H1 (cell line): ENCODE data around the gene AVPR2. TPM values are rescaled to one million over a fixed set of nuclear protein-coding genes. Genes with fewer than 3 reads are reported as not detected.

Experiments used
- CTCF ChIA-PET: fragments of 300-600 bp; sonication (Branson Sonifier 250); formaldehyde crosslinking; loops from one replicate; lab custom pipeline; 2021; ENCODE audit not compliant: partially characterized antibody; lab: Charles Lee
- POLR2A ChIA-PET: fragments of 300-600 bp; sonication (Branson Sonifier 250); formaldehyde crosslinking; loops from one replicate; lab custom pipeline; 2021; ENCODE audit warnings: inconsistent platforms; ENCODE audit not compliant: partially characterized antibody; lab: Charles Lee
- DNase-seq, 2 experiments: peaks; one replicate each; pipeline versions ENCODE4 v3.0.0 to v3.0.0-alpha.2; 2010 to 2022; ENCODE audit warnings: low spot score in 2 of 2, low read depth in 1 of 2, mixed read lengths in 1 of 2
- FAIRE-seq: peaks from 2 replicates; lab custom pipeline; 2011; peaks lifted over from hg19 to GRCh38; lab: Jason Lieb, UNC
- H2AFZ ChIP-seq: 2 replicates; pipeline ENCODE4 v1.8.1; 2012; ENCODE audit warnings: low read length, inconsistent platforms
- H2AK5ac ChIP-seq: 2 replicates; pipeline ENCODE4 v1.6.1; 2013; ENCODE audit warnings: low read depth, low read length
- H2BK120ac ChIP-seq: replicated peaks from 2 replicates; pipeline ENCODE3; 2013; ENCODE audit warnings: low read depth, low read length, inconsistent platforms
- H2BK12ac ChIP-seq: 2 replicates; pipeline ENCODE4 v1.6.1; 2013; ENCODE audit warnings: low read depth, low read length
- H2BK15ac ChIP-seq: 2 replicates; pipeline ENCODE4 v1.6.1; 2013; ENCODE audit warnings: low read length
- H2BK20ac ChIP-seq: 2 replicates; pipeline ENCODE4 v1.6.1; 2013; ENCODE audit warnings: low read length
- H2BK5ac ChIP-seq: 2 replicates; pipeline ENCODE4 v1.6.1; 2013; ENCODE audit warnings: low read depth, low read length
- H3K14ac ChIP-seq: 2 replicates; pipeline ENCODE4 v1.6.1; 2013; ENCODE audit warnings: inconsistent platforms; ENCODE audit not compliant: insufficient read length
- H3K18ac ChIP-seq: 2 replicates; pipeline ENCODE4 v1.6.1; 2013; ENCODE audit warnings: low read length; ENCODE audit errors: extremely low read depth
- H3K23ac ChIP-seq: 2 replicates; pipeline ENCODE4 v1.6.1; 2013; ENCODE audit warnings: inconsistent platforms; ENCODE audit not compliant: insufficient read length
- H3K23me2 ChIP-seq: 2 replicates; pipeline ENCODE4 v1.6.1; 2013; ENCODE audit warnings: low read depth, low read length
- H3K27ac ChIP-seq: 2 replicates; pipeline ENCODE4 v1.6.1; 2011; ENCODE audit warnings: low read depth, low read length, inconsistent platforms
- H3K27me3 ChIP-seq, 4 experiments: replicated peaks in 1 of 4; 1 replicate in 1 of 4; 2 replicates in 3 of 4; pipeline versions ENCODE4 v1.6.1 to v1.8.1; 2011 to 2013; ENCODE audit warnings: low read length in 3 of 4, mild to moderate bottlenecking in 3 of 4, inconsistent platforms in 2 of 4, mixed read lengths in 2 of 4, moderate library complexity in 1 of 4; ENCODE audit not compliant: control insufficient read depth in 3 of 4, insufficient read depth in 3 of 4; ENCODE audit errors: extremely low read depth in 1 of 4
- H3K36me3 ChIP-seq, 4 experiments: 2 replicates each; pipeline versions ENCODE4 v1.6.1 to v1.8.1; 2011 to 2013; ENCODE audit warnings: mild to moderate bottlenecking in 4 of 4, low read length in 3 of 4, moderate library complexity in 2 of 4, control low read depth in 1 of 4, inconsistent platforms in 1 of 4; ENCODE audit not compliant: insufficient read depth in 4 of 4, control insufficient read depth in 2 of 4
- H3K4ac ChIP-seq: replicated peaks from 2 replicates; pipeline ENCODE3; 2013; ENCODE audit warnings: low read length, low read depth, mixed read lengths, inconsistent platforms; ENCODE audit not compliant: insufficient read length
- H3K4me1 ChIP-seq, 4 experiments: replicated peaks in 1 of 4; 1 replicate in 1 of 4; 2 replicates in 3 of 4; pipeline versions ENCODE4 v1.6.1 to v1.8.1; 2011 to 2013; ENCODE audit warnings: low read length in 3 of 4, inconsistent platforms in 2 of 4, mixed read lengths in 1 of 4; ENCODE audit not compliant: insufficient read depth in 4 of 4, control insufficient read depth in 3 of 4
- H3K4me2 ChIP-seq, 2 experiments: 2 replicates each; pipeline versions ENCODE4 v1.6.1 to v1.8.1; 2011 to 2013; ENCODE audit warnings: low read depth in 2 of 2, low read length in 2 of 2, control low read depth in 1 of 2, inconsistent platforms in 1 of 2, mild to moderate bottlenecking in 1 of 2; ENCODE audit not compliant: insufficient read depth in 1 of 2
- H3K4me3 ChIP-seq, 4 experiments: fragments of 200-600, 300-600 bp in 1 of 4; sonication (generic), shearing (Covaris generic), sonication (Bioruptor Twin) in 1 of 4; 2 replicates each; pipeline versions ENCODE4 v1.5.1 to v1.8.1; 2011 to 2016; ENCODE audit warnings: low read length in 4 of 4, low read depth in 3 of 4, control low read depth in 2 of 4, inconsistent platforms in 2 of 4, mild to moderate bottlenecking in 2 of 4, mixed read lengths in 1 of 4, moderate library complexity in 1 of 4; ENCODE audit not compliant: insufficient read depth in 2 of 4; ENCODE audit errors: extremely low read depth in 1 of 4
- H3K56ac ChIP-seq: replicated peaks from 2 replicates; pipeline ENCODE3; 2013; ENCODE audit warnings: low read depth, mild to moderate bottlenecking, mixed read lengths, low read length, inconsistent platforms; ENCODE audit not compliant: insufficient read length
- H3K79me1 ChIP-seq: 2 replicates; pipeline ENCODE4 v1.6.1; 2013; ENCODE audit warnings: low read depth, low read length, control low read depth
- H3K79me2 ChIP-seq, 2 experiments: 2 replicates each; pipeline versions ENCODE4 v1.6.1 to v1.8.1; 2012 to 2013; ENCODE audit warnings: low read length in 2 of 2, mild to moderate bottlenecking in 2 of 2, inconsistent platforms in 1 of 2; ENCODE audit not compliant: insufficient read depth in 2 of 2, control insufficient read depth in 1 of 2
- H3K9ac ChIP-seq, 4 experiments: replicated peaks in 1 of 4; 1 replicate in 1 of 4; 2 replicates in 3 of 4; pipeline versions ENCODE4 v1.6.1 to v1.8.1; 2011 to 2013; ENCODE audit warnings: low read depth in 3 of 4, low read length in 3 of 4, control low read depth in 2 of 4, mild to moderate bottlenecking in 2 of 4, moderate library complexity in 2 of 4, inconsistent platforms in 1 of 4; ENCODE audit errors: extremely low read depth in 1 of 4
- H3K9me3 ChIP-seq, 2 experiments: 2 replicates each; pipeline versions ENCODE4 v1.6.1 to v1.8.1; 2012 to 2013; ENCODE audit warnings: mild to moderate bottlenecking in 2 of 2, moderate library complexity in 2 of 2, control low read depth in 1 of 2, inconsistent platforms in 1 of 2, low read depth in 1 of 2, low read length in 1 of 2, mixed read lengths in 1 of 2; ENCODE audit not compliant: insufficient read depth in 2 of 2
- H4K20me1 ChIP-seq, 2 experiments: replicated peaks in 1 of 2; 2 replicates each; pipeline versions ENCODE3 to v1.8.1; 2011 to 2013; ENCODE audit warnings: inconsistent platforms in 2 of 2, low read length in 2 of 2, mild to moderate bottlenecking in 1 of 2; ENCODE audit not compliant: insufficient read depth in 2 of 2, control insufficient read depth in 1 of 2
- H4K5ac ChIP-seq: 2 replicates; pipeline ENCODE4 v1.6.1; 2013; ENCODE audit warnings: low read length, low read depth, mixed read lengths, inconsistent platforms; ENCODE audit not compliant: insufficient read length
- H4K8ac ChIP-seq: 2 replicates; pipeline ENCODE4 v1.8.0; 2013; ENCODE audit warnings: mild to moderate bottlenecking, moderate library complexity, low read length, inconsistent platforms; ENCODE audit not compliant: insufficient read depth; ENCODE audit errors: extremely low read depth
- H4K91ac ChIP-seq: replicated peaks from 2 replicates; pipeline ENCODE3; 2013; ENCODE audit warnings: low read length, mixed read lengths, inconsistent platforms; ENCODE audit not compliant: insufficient read length
- RBBP5 ChIP-seq: IDR thresholded peaks from 2 replicates; pipeline ENCODE4 v1.7.1; 2012; ENCODE audit warnings: low read depth, mild to moderate bottlenecking, inconsistent platforms, low read length, moderate library complexity, borderline replicate concordance
- SIRT6 ChIP-seq: IDR thresholded peaks from one replicate; pipeline ENCODE4 v1.7.1; 2012; ENCODE audit warnings: low read length, inconsistent platforms
- WGBS, 2 experiments: shearing (Covaris generic) in 1 of 2; methylation state at CpG; one replicate each; pipeline versions ENCODE4 v1.1.6 to v1.1.7; 2013 to 2015; ENCODE audit warnings: low lambda C conversion rate in 2 of 2, mixed read lengths in 2 of 2, inconsistent platforms in 1 of 2, low coverage in 1 of 2, missing lambda C conversion rate in 1 of 2; ENCODE audit not compliant: insufficient replicate concordance in 2 of 2, insufficient coverage in 1 of 2, insufficient read length in 1 of 2; ENCODE audit errors: extremely low coverage in 1 of 2, missing lambda C conversion rate in 1 of 2; 5-methylcytosine and 5-hydroxymethylcytosine counted together
- polyA plus RNA-seq, 7 experiments: library from polyadenylated mRNA; depleted of rRNA in 3 of 7; stranded (reverse) in 5 of 7; unstranded in 2 of 7; fragments of >200 nt in 5 of 7; fragments of 200-250 nt in 2 of 7; gene quantifications; 1 replicate in 5 of 7; 2 replicates in 1 of 7; 4 replicates in 1 of 7; pipeline versions ENCODE4 v1.2.1 to v1.2.3, GENCODE V29; 2011 to 2013; ENCODE audit warnings: missing spikeins in 2 of 7, mixed read lengths in 2 of 7
- total RNA-seq: library from RNA; stranded (reverse); fragmentation: NEBNext Ultra II Directional; extraction: Animal tissue kit (Norgen Biotek cat#: 25700); gene quantifications from 2 replicates; pipeline ENCODE4 v1.2.1, GENCODE V29; 2021

The AVPR2 gene
- total and polyA plus RNA-seq, 2 of the 8 experiments (the other 6 are each of a cell fraction or from before 2014, with no cell fraction given) = 0.09 TPM; not detected in 1

DNA sequence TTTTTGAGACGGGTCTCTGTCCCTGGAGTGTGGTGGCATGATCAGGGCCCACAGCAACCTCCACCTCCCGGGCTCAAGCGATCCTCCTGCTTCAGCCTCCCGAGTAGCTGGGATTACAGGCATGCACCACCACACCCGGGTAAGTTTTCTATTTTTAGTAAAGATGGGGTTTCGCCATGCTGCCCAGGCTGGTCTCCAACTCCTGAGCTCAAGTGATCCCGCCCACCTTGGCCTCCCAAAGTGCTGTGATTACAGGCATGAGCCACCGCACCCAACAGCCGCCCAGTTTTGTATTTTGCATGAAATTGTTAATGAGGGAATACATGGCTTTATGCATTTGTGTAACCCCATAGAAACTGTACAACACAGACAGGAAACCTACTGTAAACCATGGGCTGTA, 24.4 kb downstream of the AVPR2 start:
- CTCF ChIA-PET = interaction anchor here (0.7 to 19.6 kb wide), 9 partner anchors 9 to 445 kb away, joined by 3 to 272 read pairs (median 3); partner anchors contain the start of gene RENBP
- H2AFZ ChIP-seq = no peak overlapping the region

More for the DNA sequence above, 24.4 kb downstream of the AVPR2 start:
- peaks cover 3 to 15% (median 11%) of the 10 kb centered on the region in 4 experiments for H3K4me1 ChIP-seq
- H3K79me1 ChIP-seq = no peaks in the 10 kb centered on the region; the same call in 1 of the 2 replicates
- no peak overlapping the region for H3K4me3 ChIP-seq
- H2BK20ac ChIP-seq = no peak overlapping the region
- peaks cover 15% of the 10 kb centered on the region; the same call in 1 of the 2 replicates for H3K23me2 ChIP-seq
- H3K14ac ChIP-seq = no peak overlapping the region
- H3K36me3 ChIP-seq = peaks cover 0 to 10% (median 4%) of the 10 kb centered on the region in 4 experiments; a peak in 2 of 8 replicates
- H4K20me1 ChIP-seq = no peaks in the 10 kb centered on the region
- H2BK12ac ChIP-seq = no peak overlapping the region
- no peaks in the 10 kb centered on the region for H3K9me3 ChIP-seq
- POLR2A ChIA-PET = interaction anchor here (0.7 to 14.9 kb wide), 9 partner anchors 13 to 206 kb away, joined by 3 to 231 read pairs (median 5); partner anchors contain the start of genes HCFC1, IDH3G, L1CAM and NAA10
- H4K8ac ChIP-seq = no peak overlapping the region
- no peak overlapping the region for H3K27ac ChIP-seq
- no peak overlapping the region for H3K4ac ChIP-seq
- H4K91ac ChIP-seq = no peak overlapping the region
- no peak overlapping the region for H3K18ac ChIP-seq
- no peak overlapping the region for H3K56ac ChIP-seq
- no peak overlapping the region for H2BK5ac ChIP-seq
- DNase-seq (no peak), FAIRE-seq (no peak)
- peaks cover 0 to 11% of the 10 kb centered on the region in 2 experiments; a peak in 2 of 4 replicates for H3K79me2 ChIP-seq
- TF ChIP-seq SIRT6 (no peak), RBBP5 (no peak)
- no peak overlapping the region for H2BK120ac ChIP-seq
- H3K23ac ChIP-seq = no peak overlapping the region
- H3K4me2 ChIP-seq = peak overlapping the region in 1 of 2 experiments; percentile 50; a peak in 3 of 4 replicates
- no peak overlapping the region for H4K5ac ChIP-seq
- H2AK5ac ChIP-seq = no peak overlapping the region
- no peaks in the 10 kb centered on the region for H3K27me3 ChIP-seq
- 90% methylated on average over 5 of the region's 9 CpGs; no CpG with 5 or more reads in 1 of the 2 experiments for WGBS, 2 experiments
- H2BK15ac ChIP-seq = no peak overlapping the region
- no peak overlapping the region for H3K9ac ChIP-seq
